ENCODE results near the gene BRF1. TPM values are rescaled to one million over a fixed set of nuclear protein-coding genes. Genes with fewer than 3 reads are reported as not detected.
A peak's percentile ranks its signal among the peaks of the same experiment; 100 is the strongest.

Gene BRF1
- total RNA-seq, 6 experiments from 2014 or later, result 13.1 to 17.8 (median 16.2) TPM

DNA sequence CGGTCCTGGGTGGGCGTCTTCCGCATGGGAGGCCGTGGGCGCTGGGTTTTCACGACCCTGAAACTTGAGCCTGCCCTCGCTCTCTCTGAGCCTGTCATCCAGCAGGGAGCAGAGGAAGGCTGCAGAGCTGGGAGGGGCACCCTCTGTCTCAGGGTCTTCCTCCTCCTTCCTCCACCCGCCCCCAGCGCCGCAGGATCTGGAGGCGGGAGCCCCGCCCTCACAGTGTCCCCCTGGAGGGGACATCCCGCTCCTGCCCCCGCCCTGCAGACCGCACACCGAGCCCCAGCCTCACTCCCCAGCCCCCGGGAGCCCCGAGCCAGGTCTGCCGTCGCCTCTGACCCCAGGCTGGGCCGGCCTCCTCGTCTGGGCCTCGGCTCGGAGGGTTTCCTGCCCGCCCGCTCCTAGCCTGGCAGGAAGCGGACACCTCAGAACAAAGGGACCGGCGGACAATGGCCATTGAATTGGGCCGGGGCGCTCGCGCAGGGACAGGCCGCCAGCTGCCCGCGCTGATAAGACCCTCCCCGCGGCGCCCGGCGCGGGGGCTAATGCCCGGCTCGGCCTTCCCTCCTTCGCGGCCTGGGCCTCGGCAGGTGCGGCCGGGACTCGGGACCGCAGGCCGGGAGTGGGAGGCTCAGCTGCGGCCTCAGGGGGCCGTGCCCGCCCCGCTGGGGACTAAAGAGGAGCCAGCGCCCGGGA lies 104.4 kb downstream of the BRF1 start:
- peaks cover 0 to 7% of the 10 kb centered on the region in 2 donors for H3K27me3 ChIP-seq
- ATAC-seq (peak; percentile 47 to 55 (median 52)), DNase-seq (peak in 1 of 3 donors; percentile 65)
- intact Hi-C loops (cut with DNase I), result no loop called here
- TF ChIP-seq, protein P1, sequence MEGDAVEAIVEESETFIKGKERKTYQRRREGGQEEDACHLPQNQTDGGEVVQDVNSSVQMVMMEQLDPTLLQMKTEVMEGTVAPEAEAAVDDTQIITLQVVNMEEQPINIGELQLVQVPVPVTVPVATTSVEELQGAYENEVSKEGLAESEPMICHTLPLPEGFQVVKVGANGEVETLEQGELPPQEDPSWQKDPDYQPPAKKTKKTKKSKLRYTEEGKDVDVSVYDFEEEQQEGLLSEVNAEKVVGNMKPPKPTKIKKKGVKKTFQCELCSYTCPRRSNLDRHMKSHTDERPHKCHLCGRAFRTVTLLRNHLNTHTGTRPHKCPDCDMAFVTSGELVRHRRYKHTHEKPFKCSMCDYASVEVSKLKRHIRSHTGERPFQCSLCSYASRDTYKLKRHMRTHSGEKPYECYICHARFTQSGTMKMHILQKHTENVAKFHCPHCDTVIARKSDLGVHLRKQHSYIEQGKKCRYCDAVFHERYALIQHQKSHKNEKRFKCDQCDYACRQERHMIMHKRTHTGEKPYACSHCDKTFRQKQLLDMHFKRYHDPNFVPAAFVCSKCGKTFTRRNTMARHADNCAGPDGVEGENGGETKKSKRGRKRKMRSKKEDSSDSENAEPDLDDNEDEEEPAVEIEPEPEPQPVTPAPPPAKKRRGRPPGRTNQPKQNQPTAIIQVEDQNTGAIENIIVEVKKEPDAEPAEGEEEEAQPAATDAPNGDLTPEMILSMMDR (IDR thresholded peaks at IDR 0.05), result no peak
- TF ChIP-seq POLR2A (IDR thresholded peaks at IDR 0.05), result no peak
- peaks cover 0 to 5% (median 0%) of the 10 kb centered on the region in 4 donors for H3K4me1 ChIP-seq
- WGBS (ENCODE audit: insufficient coverage, low coverage, low lambda C conversion rate, missing lambda C conversion rate), result no CpG with 5 or more reads among the region's 58 CpGs
- H3K4me3 ChIP-seq, result no peak overlapping the region
- no peaks in the 10 kb centered on the region for H3K9me3 ChIP-seq
- H3K36me3 ChIP-seq, result no peaks in the 10 kb centered on the region
- H3K27ac ChIP-seq, result peak overlapping the region in 1 of 3 donors; percentile 51

DNA sequence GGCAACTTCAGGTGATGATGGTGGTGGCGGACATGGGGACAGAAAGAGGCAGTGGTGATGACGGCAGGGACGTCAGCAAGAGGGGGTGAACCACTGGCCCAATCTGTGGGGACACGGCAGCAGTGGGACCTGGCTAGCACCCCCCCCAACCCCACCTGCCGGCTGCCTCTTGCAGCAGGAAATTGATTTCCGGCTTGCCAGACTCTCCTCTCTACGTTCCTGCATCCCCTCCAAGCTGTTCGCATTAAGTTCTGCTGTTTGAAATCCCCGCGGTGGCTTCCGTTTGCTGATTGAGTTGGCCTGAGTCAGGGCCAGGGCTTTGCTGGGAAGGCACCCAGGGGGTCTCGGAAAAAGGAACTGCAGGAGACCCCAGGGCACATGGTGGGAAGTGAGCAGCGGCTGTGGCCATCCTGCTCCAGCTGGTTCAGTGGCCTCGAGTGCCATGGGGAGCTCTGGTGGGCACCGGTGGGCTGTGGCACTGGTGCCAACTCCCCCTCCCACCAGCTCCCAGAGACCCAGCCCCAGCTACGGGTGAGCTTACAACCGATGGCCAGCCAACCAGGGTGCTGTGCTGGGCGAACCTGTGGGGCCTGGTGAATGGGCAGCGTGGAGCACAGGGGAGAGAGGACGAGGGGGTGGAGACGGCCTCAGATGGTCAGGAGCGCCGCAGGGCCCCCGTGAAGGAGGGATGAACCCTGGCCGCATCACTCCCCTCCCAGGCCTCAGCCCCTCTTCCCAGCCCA lies 105.1 kb downstream of the BRF1 start:
- intact Hi-C loops (cut with DNase I), result no loop called here
- 13% methylated on average over 8 of the region's 25 CpGs for WGBS (ENCODE audit: insufficient coverage, low coverage, low lambda C conversion rate, missing lambda C conversion rate)
- Histone ChIP-seq H3K27ac (peak overlapping the region in 1 of 3 donors; percentile 51), H3K4me3 (no peak overlapping the region), H3K4me1 (peaks cover 0 to 5% (median 0%) of the 10 kb centered on the region in 4 donors), H3K9me3 (no peaks in the 10 kb centered on the region), H3K36me3 (no peaks in the 10 kb centered on the region), H3K27me3 (peaks cover 0 to 7% of the 10 kb centered on the region in 2 donors)
- TF ChIP-seq, protein P1 (IDR thresholded peaks at IDR 0.05), result no peak
- no peak for TF ChIP-seq POLR2A (IDR thresholded peaks at IDR 0.05)
- no peak for DNase-seq
- ATAC-seq, result no peak

- 100% methylated on average over 1 of the region's 10 CpGs for WGBS (ENCODE audit: insufficient coverage, low coverage, low lambda C conversion rate, missing lambda C conversion rate)
- Histone ChIP-seq H3K36me3 (no peaks in the 10 kb centered on the region), H3K27me3 (peaks cover 0 to 7% of the 10 kb centered on the region in 2 donors), H3K9me3 (no peaks in the 10 kb centered on the region), H3K4me1 (peaks cover 0 to 5% (median 0%) of the 10 kb centered on the region in 4 donors), H3K27ac (no peak overlapping the region), H3K4me3 (no peak overlapping the region)
- DNase-seq, result no peak
- ATAC-seq, result no peak
- intact Hi-C loops (cut with DNase I), result no loop called here
- no peak for TF ChIP-seq POLR2A (IDR thresholded peaks at IDR 0.05)
- TF ChIP-seq, protein P1 (IDR thresholded peaks at IDR 0.05), result no peak
These were observed 105.8 kb downstream of the BRF1 start for GRCh38 chr14:105195051-105195450.

DNA sequence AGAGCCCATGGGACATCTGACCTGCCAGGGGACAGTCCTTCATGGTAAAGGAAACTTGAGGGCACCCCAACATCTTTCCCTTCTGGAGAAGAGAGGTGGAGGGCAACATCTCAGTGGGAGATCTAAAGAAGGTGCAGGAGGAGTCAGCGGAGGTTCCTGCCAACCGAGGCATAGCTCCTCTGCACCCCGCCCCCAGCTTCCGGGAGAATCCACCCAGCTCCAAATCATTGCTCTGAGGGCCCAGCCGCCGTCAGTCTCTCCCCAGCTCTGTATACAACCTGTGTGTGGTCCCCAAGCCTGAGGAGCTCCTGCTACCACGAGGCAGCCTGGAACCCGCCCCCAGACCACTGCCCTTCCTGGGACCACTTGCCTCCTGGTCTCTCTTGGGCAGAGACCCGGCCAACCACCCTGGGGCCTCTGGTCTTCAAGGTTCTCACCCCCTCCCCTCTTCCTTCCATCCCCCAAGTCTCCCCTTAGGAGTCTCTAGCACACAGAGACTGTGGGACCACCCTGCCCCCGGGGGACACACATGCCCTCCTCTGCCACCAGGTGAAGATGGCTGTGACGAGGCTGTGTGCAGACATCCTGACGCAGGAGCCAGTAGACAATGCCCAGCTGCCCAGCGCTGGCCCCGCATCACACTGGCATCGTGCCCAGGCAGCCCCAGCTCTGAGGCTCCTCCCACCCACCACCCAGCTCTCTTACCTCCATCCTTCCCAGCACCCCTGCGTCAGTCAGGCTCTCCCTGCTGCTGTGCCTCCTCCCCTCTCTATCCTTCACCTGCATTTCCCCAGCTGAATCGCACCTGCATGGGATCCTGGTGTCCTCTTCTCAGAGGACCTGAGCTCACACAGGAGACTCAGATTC lies 106.7 kb downstream of the BRF1 start:
- peaks cover 0 to 5% (median 0%) of the 10 kb centered on the region in 4 donors for H3K4me1 ChIP-seq
- H3K27me3 ChIP-seq, result peaks cover 0 to 7% of the 10 kb centered on the region in 2 donors
- H3K36me3 ChIP-seq, result no peaks in the 10 kb centered on the region
- no peak overlapping the region for H3K4me3 ChIP-seq
- H3K9me3 ChIP-seq, result no peaks in the 10 kb centered on the region
- TF ChIP-seq POLR2A (IDR thresholded peaks at IDR 0.05), result no peak
- TF ChIP-seq, protein P1 (IDR thresholded peaks at IDR 0.05), result no peak
- no peak overlapping the region for H3K27ac ChIP-seq
- ATAC-seq, result no peak
- no peak for DNase-seq
- intact Hi-C loops (cut with DNase I), result no loop called here
- WGBS (ENCODE audit: insufficient coverage, low coverage, low lambda C conversion rate, missing lambda C conversion rate), result 41% methylated on average over 7 of the region's 17 CpGs

Data from right lobe of liver (tissue), 6 donors.